ENCODE measurements around the gene GAB1.
A peak's percentile ranks its signal among the peaks of the same experiment; 100 is the strongest.

Gene GAB1

GRCh38 chr4:143336781-143337599 lies at the start of gene GAB1:
TSS of gene GAB1 (plus strand) at chr4:143336876. CDS start at chr4:143337189, 313 bp downstream.
- peak; percentile 82 for DNase-seq (ENCODE audit: low read depth)
- TF ChIP-seq CTCF (IDR thresholded peaks at IDR 0.05; ENCODE audit: low read length, missing control alignments): peak; percentile 1
- peak within 1 kb of the TSS; percentile 80 for H3K4me3 ChIP-seq (replicated peaks; ENCODE audit: low read depth, low read length)

- no peak for TF ChIP-seq CTCF (IDR thresholded peaks at IDR 0.05; ENCODE audit: low read length, missing control alignments)
- H3K4me3 ChIP-seq (replicated peaks; ENCODE audit: low read depth, low read length): no peak overlapping the region
- no peak for DNase-seq (ENCODE audit: low read depth)
Observed at GRCh38 chr4:143287572-143287923, 49.1 kb upstream of the GAB1 start.

GRCh38 chr4:143288171-143288570 lies 48.5 kb upstream of the GAB1 start:
- TF ChIP-seq CTCF (IDR thresholded peaks at IDR 0.05; ENCODE audit: low read length, missing control alignments): no peak
- no peak overlapping the region for H3K4me3 ChIP-seq (replicated peaks; ENCODE audit: low read depth, low read length)
- no peak for DNase-seq (ENCODE audit: low read depth)

GRCh38 chr4:143289370-143289769 lies 47.3 kb upstream of the GAB1 start:
- no peak overlapping the region for H3K4me3 ChIP-seq (replicated peaks; ENCODE audit: low read depth, low read length)
- no peak for DNase-seq (ENCODE audit: low read depth)
- TF ChIP-seq CTCF (IDR thresholded peaks at IDR 0.05; ENCODE audit: low read length, missing control alignments): no peak

- no peak for DNase-seq (ENCODE audit: low read depth)
- TF ChIP-seq CTCF (IDR thresholded peaks at IDR 0.05; ENCODE audit: low read length, missing control alignments): no peak
- H3K4me3 ChIP-seq (replicated peaks; ENCODE audit: low read depth, low read length): no peak overlapping the region
Observed at GRCh38 chr4:143291314-143291713, 45.4 kb upstream of the GAB1 start.

- H3K4me3 ChIP-seq (replicated peaks; ENCODE audit: low read depth, low read length): no peak overlapping the region
- no peak for TF ChIP-seq CTCF (IDR thresholded peaks at IDR 0.05; ENCODE audit: low read length, missing control alignments)
- no peak for DNase-seq (ENCODE audit: low read depth)
Observed at GRCh38 chr4:143292858-143293257, 43.8 kb upstream of the GAB1 start.

- TF ChIP-seq CTCF (IDR thresholded peaks at IDR 0.05; ENCODE audit: low read length, missing control alignments): no peak
- H3K4me3 ChIP-seq (replicated peaks; ENCODE audit: low read depth, low read length): no peak overlapping the region
- peak; percentile 60 for DNase-seq (ENCODE audit: low read depth)
Observed at GRCh38 chr4:143294310-143294709, 42.4 kb upstream of the GAB1 start.

All from fibroblast of pulmonary artery (primary cell).